Activated naive CD4-positive, alpha-beta T cell treated with anti-CD3 and anti-CD28 coated beads, Interleukin-2, amount 50 U/mL, for 72 hours (primary cell): ENCODE results near the gene LIM2. TPM values are rescaled to one million over a fixed set of nuclear protein-coding genes. Genes with fewer than 3 reads are reported as not detected.
"Not testable (repeated sequence)": the region's sequence is repeated elsewhere in the genome, so short reads cannot be mapped to it uniquely, and the experiment has no call there.

Experiments
- ATAC-seq, 2 donors: fragments of 150-1000 bp; cut with Tn5 transposase; 2 replicates each; pipeline ENCODE4 v1.10.0; 2021; ENCODE audit warnings: mild to moderate bottlenecking in 2 of 2, moderate library complexity in 2 of 2
- DNase-seq, 2 donors: peaks; one replicate each; pipeline ENCODE4 v3.0.0; 2021 to 2022; ENCODE audit warnings: low spot score in 2 of 2
- H3K27ac Mint-ChIP-seq, 2 donors: one replicate each; pipeline ENCODE4 v1.8.0; 2022; ENCODE audit warnings: mild to moderate bottlenecking in 2 of 2, mixed read lengths in 2 of 2
- H3K36me3 Mint-ChIP-seq, 2 donors: one replicate each; pipeline ENCODE4 v1.8.0; 2022; ENCODE audit warnings: mixed read lengths in 2 of 2
- H3K9me3 Mint-ChIP-seq, 2 donors: one replicate each; pipeline ENCODE4 v1.8.0; 2022; ENCODE audit warnings: mixed read lengths in 2 of 2
- total RNA-seq, 2 donors: library from RNA; stranded (reverse); gene quantifications; one replicate each; pipeline ENCODE4 v1.2.3, GENCODE V29; 2022

The LIM2 gene, protein sequence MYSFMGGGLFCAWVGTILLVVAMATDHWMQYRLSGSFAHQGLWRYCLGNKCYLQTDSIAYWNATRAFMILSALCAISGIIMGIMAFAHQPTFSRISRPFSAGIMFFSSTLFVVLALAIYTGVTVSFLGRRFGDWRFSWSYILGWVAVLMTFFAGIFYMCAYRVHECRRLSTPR
- 1 to 10 TPM in 1 of 2 donors, not detected in 1; 1.2 TPM for total RNA-seq

DNA sequence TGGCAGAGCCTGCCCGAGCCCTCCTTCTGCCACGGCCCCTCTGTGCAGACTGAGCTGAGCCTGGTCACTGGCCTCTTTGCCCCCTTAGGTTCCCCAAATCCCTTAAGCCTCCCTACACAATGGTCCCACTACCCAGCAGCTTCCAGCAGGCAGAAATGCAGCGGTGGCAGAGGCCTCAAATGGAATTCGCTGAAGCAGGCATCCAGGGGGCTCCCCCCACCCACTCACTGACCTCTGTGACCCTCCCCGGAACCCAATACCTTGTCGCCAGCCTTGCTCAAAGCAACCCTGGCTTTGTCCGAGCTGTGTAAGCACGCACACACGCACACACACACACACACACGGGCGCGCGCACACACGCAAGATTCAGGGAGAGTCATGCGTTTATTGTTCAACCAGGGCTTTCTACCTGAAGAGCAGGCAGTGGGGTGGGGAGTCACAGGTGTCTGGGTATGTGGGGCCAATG, at the start of gene LIM2:
TSS of gene LIM2 (minus strand) at position 51 of the 466 bp plus-strand sequence. CDS start 531 bp downstream, outside the sequence.
- Mint-ChIP-seq H3K36me3 (no peaks in the 10 kb centered on the region), H3K27ac (peak within 1 kb of the TSS; percentile 22 to 71), H3K9me3 (no peaks in the 10 kb centered on the region)
- ATAC-seq (no peak), DNase-seq (no peak)

DNA sequence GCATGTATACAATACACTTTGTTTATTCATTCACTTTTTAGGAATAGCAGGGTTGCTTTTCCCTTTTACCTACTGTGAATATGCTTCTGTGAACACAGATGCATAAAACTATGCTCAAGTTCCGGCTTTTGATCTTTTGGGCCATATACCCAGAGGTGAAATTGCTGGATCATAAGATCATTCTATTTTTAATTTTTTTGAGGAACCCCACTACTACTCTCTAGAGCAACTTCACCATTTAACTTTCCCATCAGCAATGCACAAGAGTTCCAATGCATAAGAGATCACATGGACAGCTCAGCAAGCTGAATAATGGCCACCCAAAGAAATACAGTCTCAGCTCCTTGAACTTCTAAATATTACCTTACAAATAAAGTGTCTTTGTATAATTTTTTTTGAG, 46.7 kb upstream of the LIM2 start:
- ATAC-seq: no peak
- H3K27ac Mint-ChIP-seq: no peak overlapping the region

DNA sequence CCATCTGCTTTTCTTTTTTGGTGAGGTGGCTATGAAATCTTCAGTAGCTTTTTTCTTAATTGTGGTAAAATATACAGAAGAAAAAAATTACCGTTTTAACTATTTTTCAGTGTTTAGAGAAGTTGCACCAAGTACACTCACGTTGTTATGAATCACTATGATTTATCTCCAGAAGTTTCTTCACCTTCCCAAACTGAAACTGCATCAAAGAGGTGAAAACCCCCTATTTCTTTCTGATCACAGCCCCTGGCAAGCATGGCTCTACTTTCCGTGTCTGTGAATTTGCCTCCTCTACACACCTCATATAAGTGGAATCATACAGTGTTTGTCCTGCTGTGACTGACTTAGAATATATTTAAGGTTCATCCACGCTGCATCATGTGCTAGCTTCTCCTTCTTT, 45.3 kb upstream of the LIM2 start:
- H3K36me3 Mint-ChIP-seq: no peaks in the 10 kb centered on the region
- ATAC-seq (peak; percentile 26 to 30), DNase-seq (no peak)
- no peaks in the 10 kb centered on the region for H3K9me3 Mint-ChIP-seq
- no peak overlapping the region for H3K27ac Mint-ChIP-seq

More for the DNA sequence above, 46.7 kb upstream of the LIM2 start:
- no peak for DNase-seq
- Mint-ChIP-seq H3K36me3 (no peaks in the 10 kb centered on the region), H3K9me3 (no peaks in the 10 kb centered on the region)

DNA sequence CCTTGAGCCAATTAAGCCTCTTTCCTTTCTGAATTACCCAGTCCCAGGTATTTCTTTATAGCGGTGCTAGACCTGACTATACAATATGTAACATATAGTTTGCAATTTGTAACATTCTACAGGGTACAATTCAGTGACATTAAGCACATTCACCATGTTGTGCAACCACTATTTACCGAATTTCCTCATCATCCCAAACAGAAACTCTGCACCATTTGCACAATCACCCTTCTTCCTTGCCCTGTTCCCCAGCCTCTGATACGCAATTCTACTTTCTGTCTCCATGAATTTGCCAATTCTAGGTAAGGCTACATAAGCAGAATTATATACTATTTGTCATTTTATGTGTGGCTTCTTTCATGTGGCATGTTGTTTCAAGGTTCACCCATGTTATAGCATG, 43.4 kb upstream of the LIM2 start:
- DNase-seq: no peak
- H3K27ac Mint-ChIP-seq: no peak overlapping the region
- ATAC-seq: no peak
- H3K9me3 Mint-ChIP-seq: no peaks in the 10 kb centered on the region
- no peaks in the 10 kb centered on the region for H3K36me3 Mint-ChIP-seq

DNA sequence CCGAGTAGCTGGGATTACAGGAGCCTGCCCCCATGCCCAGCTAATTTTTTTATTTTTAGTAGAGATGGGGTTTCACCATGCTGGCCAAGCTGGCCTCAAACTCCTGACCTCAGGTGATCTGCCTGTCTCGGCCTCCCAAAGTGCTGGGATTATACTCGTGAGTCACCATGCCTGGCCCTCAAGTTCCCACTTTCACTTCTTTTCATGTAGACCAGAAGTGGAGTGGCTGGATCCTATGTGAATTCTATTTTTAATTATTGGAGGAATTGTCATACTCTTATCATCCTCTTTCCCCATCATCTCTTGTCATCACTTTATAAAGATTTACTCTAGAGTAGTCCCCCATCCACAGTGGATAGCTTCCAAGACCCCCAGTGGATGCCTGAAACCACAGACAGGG, 42.4 kb upstream of the LIM2 start:
- Mint-ChIP-seq H3K27ac (no peak overlapping the region), H3K9me3 (no peaks in the 10 kb centered on the region), H3K36me3 (no peaks in the 10 kb centered on the region)
- ATAC-seq (no peak), DNase-seq (no peak)

DNA sequence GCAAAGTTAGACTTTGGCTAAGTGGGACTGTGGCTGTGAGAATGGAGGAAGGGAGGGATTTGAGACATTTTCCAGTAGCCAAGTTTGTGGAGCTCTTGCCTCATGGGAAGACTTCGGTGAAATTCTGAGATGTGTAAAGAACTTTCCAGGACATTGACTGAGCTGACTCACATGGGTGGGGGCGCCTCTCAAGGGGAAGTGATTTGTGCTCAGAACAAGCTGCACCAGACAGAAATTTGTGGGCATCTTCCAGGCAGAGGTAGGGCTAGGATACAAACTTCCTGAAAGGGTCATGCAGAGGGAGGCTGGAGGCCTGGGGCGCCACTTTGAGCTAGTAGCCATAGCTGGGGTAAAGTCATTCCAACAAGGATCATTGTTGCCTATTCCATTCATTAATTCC, 39.4 kb upstream of the LIM2 start:
- no peaks in the 10 kb centered on the region for H3K36me3 Mint-ChIP-seq

DNA sequence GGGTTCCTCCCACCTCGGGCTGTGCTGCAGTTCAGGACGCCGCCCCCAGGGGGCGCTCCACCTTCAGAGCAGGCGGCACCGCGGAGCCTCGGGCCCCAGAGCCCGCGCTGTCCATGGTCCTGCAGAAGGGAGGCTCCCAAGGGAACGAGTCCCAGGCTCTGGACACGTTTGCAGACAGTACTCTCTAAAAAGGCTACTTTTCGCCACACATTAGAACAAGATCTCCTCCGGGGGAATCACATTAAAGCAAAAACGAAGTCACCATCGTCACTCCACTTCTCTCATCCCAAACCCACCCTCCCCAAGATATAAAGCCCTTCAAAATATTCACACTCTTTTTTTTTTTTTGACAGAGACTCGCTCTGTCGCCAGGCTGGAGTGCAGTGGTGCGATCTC, 34.3 kb upstream of the LIM2 start:
- H3K27ac Mint-ChIP-seq: no peak overlapping the region
- peak; percentile 55 to 75 for ATAC-seq
- DNase-seq: peak; percentile 83 to 99
- no peaks in the 10 kb centered on the region for H3K36me3 Mint-ChIP-seq
- no peaks in the 10 kb centered on the region for H3K9me3 Mint-ChIP-seq

More for the DNA sequence above, 39.4 kb upstream of the LIM2 start:
- Mint-ChIP-seq H3K9me3 (no peaks in the 10 kb centered on the region), H3K27ac (no peak overlapping the region)
- no peak for ATAC-seq
- DNase-seq: no peak

DNA sequence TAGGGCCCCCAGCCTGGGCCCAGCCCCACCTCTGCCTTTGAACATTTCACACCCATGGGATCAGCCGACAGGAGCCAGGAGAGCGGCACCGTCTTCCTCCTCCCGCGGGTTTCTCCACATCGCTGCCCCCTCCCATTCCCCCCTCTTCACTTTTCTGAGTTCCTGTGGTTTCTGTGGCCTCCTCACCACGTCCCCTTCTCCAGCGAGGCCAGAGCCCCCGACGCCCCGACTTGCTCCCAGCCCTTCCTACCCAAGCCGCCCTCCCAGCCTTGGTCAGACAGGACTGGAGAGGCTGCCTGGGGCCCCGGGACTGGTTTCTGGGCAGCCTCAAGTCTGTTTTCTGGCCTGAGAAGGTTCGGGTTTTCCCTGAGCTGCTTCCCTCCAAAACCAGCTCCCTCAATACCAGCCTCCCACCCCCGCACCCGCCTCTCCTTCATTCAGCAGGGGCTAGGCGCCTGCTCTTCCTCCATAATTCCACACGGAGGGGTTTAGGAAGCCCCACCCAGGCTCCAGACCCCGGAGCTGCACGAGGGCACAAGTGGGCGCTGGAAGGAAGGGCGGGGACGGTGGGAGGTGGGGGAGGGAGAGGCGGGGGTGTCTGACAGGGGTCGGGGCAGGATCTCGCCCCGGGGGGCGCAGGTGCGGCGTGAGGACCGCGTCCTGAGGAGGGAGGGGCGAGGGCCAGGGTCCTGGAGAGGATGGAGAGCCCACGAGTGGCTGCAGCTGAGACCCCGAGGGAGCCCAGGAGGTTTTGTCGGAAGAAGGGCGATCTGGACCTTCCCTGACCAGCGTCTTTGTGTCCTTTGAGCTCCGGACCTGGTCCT, 33.7 kb upstream of the LIM2 start:
- H3K9me3 Mint-ChIP-seq: no peaks in the 10 kb centered on the region

DNA sequence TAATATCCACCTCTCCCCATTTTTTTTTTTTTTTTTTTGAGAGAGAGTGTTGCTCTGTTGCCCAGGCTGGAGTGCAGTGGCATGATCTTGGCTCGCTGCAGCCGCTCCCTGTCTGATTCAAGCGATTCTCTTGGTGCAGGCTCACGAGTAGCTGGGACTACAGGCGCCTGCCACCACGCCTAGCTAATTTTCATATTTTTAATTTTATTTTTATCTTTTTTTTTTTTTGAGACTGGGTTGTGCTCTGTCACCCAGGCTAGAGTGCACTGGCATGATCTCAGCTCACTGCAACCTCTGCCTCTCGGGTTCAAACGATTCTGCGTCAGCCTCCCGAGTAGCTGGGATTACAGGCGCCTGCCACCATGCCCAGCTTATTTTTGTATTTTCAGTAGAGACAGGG, 32.7 kb upstream of the LIM2 start:
- H3K27ac Mint-ChIP-seq, H3K36me3 Mint-ChIP-seq, ATAC-seq, DNase-seq, H3K9me3 Mint-ChIP-seq: not testable (repeated sequence)

More for the DNA sequence above, 33.7 kb upstream of the LIM2 start:
- Mint-ChIP-seq H3K36me3 (no peaks in the 10 kb centered on the region), H3K27ac (no peak overlapping the region)
- DNase-seq (no peak), ATAC-seq (peak in 1 of 2 donors; percentile 11)

DNA sequence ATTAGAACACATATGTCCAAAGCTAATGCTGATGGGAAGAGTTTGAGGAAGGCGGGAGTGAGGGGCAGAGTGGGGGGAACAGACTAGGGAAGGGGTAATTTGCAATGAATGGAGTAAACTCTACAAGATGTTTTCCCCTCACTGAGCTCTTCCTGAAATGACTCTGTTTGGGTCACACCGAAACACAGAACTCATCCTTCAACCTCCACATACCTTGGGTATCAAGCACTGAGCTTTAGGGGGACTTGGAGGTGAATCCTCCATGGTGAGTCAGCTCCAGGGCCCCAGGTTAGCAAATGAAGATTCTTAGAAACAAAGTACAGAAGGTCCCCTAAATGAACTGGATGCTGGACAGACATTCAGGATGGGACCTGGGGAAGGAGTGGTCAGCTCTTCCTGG, 30.9 kb upstream of the LIM2 start:
- no peak overlapping the region for H3K27ac Mint-ChIP-seq
- peak in 1 of 2 donors; percentile 15 for ATAC-seq

DNA sequence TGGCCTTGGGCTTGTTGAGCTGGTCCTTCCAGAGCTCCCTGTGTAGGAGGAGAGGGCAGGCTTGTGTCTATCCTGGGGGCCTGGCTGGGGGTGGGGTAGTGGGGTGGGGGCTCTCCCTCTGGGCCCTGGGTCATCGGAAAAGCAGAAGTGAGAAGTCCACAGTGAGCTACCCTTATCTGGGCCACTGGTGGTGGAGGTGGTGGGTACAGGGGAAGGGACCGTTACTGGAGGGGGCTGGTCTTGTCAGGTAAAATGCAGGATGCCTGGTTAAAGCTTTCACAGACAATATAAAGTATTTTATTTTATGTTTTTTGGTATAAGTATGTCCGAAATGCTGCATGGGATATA, 30.0 kb upstream of the LIM2 start:
- ATAC-seq (no peak), DNase-seq (no peak)
- H3K9me3 Mint-ChIP-seq: no peaks in the 10 kb centered on the region
- H3K36me3 Mint-ChIP-seq: no peaks in the 10 kb centered on the region
- peak overlapping the region in 1 of 2 donors; percentile 51 for H3K27ac Mint-ChIP-seq

More for the DNA sequence above, 30.9 kb upstream of the LIM2 start:
- no peaks in the 10 kb centered on the region for H3K36me3 Mint-ChIP-seq
- H3K9me3 Mint-ChIP-seq: no peaks in the 10 kb centered on the region
- no peak for DNase-seq

DNA sequence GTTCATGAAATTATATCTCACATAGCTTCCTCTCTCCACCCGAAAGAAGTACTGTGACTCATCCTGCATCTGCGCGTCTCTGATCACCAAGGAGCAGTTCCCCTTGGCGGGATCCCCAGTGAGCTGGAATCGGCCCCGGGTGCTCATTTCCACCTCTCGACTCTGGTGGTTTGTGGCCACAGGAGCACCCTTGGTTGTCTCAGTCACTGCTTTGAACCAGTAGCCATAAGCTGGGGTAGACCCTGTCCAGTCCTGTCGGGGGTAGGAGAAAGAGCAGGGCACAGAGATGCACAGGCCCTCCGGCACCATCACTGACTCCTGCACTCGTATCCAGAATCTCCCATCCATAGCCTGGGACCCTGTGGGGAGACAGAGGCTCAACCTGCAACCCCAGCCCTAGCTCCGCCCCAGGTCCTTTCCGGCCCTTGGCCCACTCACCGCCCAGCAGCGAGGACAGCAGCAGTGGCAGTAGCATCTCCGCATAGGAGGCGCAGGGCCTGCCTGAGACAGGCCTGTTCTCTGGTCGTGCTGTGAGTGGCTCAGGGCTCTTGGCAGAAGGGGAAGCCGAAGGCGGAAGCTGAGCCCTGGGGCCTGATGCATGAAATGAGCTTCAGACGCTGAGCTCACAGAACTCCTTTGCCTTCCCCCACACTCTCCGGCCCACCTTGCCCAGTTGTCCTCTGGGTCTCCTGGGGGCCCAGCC, 29.5 kb upstream of the LIM2 start, which contains the start of gene SIGLEC10:
TSS of gene SIGLEC10 (minus strand) at position 536 of the 703 bp plus-strand sequence. CDS start at position 475, 61 bp downstream.
- no peaks in the 10 kb centered on the region for H3K9me3 Mint-ChIP-seq
- ATAC-seq: peak; percentile 74 to 85
- no peaks in the 10 kb centered on the region for H3K36me3 Mint-ChIP-seq
- H3K27ac Mint-ChIP-seq: peak within 1 kb of the TSS in 1 of 2 donors; percentile 51
- DNase-seq: peak in 1 of 2 donors; percentile 38

DNA sequence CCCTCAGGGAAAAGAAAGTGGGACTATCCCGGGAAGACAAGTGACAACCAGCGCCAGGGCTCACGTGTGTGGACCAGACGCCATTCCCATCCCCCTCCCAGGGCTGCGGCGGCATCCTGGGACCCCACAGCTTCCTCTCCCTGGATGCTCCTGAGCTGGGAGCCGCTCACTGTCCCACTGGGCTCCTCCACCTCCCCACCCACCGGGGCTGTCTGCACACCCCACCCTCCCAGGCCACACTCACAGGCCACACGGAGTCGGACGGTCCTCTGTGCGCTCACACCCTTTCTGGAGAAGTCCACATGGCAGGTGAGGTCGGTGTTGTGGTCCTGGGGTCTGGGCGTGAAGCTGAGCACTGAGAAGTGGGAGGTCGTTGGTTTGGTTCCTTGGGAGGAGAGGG, 28.6 kb upstream of the LIM2 start:
- not testable (repeated sequence) for DNase-seq, H3K27ac Mint-ChIP-seq, H3K36me3 Mint-ChIP-seq, H3K9me3 Mint-ChIP-seq, ATAC-seq

DNA sequence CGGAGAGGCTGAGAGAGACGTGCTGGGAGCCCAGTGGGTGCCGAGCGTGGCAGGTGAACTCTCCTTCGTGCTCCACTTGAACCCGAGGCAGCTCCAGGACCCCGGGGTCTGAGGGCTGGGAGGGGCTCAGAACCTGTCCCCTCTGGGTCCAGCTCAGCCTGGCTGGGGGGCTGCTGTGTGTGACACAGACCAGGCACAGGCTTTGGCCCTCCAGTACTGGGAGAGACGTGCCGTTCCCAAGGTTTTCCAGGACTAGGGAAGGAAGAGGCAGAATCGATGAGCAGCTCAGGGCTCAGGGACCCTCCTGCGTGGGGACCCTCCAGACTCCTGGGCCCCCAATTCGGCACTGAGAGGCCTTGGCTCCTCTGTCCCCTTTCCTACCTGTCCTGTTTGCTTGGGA, 27.4 kb upstream of the LIM2 start:
- Mint-ChIP-seq H3K36me3 (no peaks in the 10 kb centered on the region), H3K27ac (no peak overlapping the region), H3K9me3 (no peaks in the 10 kb centered on the region)
- DNase-seq (no peak), ATAC-seq (no peak)

DNA sequence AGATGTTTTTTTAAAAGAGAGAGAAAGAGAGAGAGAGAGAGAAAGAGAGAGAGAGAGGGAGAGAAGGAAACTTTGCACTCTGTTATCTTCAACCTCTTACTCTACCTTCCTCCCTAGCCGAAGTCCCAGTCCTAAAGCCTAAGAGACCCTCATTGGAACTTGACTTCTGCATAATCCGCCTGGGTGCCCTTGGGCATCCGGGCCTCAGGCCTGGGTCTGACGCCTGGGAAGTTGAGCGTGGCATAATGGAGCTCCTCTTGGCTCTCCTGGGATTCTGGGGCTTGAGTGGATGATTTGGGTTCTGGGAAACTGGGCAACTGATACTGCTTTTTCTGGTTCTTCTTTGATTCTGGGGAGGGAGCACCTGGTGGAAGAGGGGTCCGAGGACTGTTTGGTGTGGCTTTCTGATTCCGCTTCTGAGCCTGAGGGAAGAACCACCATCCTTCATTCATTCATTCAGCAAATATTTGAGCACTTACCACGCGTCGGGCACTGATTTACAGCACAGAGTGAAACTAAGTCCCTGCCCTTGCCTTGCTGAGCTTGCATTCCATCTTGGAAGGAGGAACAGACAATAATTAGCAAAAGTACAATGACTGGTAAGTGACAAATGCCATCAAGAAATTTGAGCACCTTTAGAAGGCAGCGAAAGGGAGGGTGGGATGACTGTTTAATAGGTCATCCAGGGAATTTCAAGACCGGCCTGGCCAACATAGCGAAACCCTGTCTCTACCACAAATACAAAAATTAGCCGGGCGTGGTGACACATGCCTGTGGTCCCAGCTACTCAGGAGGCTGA, 23.4 kb upstream of the LIM2 start:
- no peaks in the 10 kb centered on the region for H3K9me3 Mint-ChIP-seq
- no peaks in the 10 kb centered on the region for H3K36me3 Mint-ChIP-seq
- H3K27ac Mint-ChIP-seq: no peak overlapping the region
- no peak for DNase-seq
- ATAC-seq: no peak

DNA sequence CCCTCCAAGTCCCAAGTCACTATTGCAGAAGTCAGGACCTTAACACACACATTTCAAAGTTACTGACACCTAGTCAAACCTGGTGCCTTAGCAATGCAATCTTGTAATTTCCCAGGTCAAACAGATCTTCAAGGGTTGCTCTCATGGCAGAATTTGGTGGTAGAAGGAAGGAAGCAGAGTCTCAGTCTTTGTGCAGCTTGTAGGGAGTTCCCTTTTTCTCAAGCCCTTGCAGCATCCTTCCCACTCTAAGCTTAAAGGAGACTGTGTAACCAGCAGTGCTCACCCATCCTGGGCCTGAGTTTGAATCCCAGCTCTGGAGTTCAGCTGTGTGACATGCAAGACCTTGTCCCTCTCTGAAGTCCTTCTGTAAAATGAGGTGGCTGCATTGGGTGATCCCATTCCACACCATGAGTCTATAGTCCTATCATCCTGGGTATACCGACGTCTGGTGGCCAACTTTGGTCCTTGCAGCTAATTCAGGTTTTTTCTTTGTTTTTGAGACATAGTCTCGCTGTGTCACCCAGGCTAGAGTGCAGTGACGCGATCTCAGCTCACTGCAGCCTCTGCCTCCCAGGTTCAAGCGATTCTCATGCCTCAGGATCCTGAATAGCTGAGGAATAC, 19.8 kb upstream of the LIM2 start:
- Mint-ChIP-seq H3K27ac (no peak overlapping the region), H3K9me3 (peaks cover 4 to 10% of the 10 kb centered on the region in 2 donors), H3K36me3 (peaks cover 13% of the 10 kb centered on the region in 2 donors)
- DNase-seq: no peak
- ATAC-seq: peak; percentile 47 to 69
